Measurements from ENCODE around the gene PDE4D. TPM values are rescaled to one million over a fixed set of nuclear protein-coding genes. Genes with fewer than 3 reads are reported as not detected.

Gene PDE4D
- total RNA-seq, 1 donor from 2014 or later: 28.2 TPM

DNA sequence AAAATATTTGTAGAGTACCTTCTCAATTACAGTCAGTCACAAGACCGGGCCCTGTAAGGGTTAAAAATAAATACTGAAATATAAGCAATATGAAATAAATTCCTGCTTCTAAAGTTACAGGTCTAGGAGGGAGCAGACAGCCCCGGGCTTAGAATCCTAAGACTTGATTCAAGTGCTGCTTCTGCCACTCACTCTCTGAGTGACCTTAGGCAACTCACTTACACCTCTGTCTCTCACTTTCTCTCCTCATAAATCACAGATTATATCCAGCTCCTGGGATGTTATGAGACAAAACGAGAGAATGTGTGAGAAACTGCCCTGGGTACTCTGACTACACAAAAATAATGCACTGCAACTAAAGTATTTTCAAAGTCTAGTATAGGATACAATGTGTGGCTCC is 101.9 kb downstream of the PDE4D start:
- no peak overlapping the region for H3K4me3 Mint-ChIP-seq
- intact Hi-C loops (cut with micrococcal nuclease): loop anchor here (2.0 kb wide), 2 partner anchors 229 to 665 kb away; no protein-coding TSS in a partner anchor
- ChIA-PET CTCF (interaction anchor here (0.7 kb wide), 1 partner anchor 9 kb away, joined by 3 read pairs; no protein-coding TSS in a partner anchor), POLR2A (interaction anchor here (0.9 to 2.4 kb wide), 4 partner anchors 23 to 411 kb away, joined by 3 to 9 read pairs (median 6); no protein-coding TSS in a partner anchor)
- no peaks in the 10 kb centered on the region for H3K36me3 Mint-ChIP-seq (ENCODE audit: low read depth)
- no peaks in the 10 kb centered on the region for H3K9me3 Mint-ChIP-seq
- no peak for DNase-seq
- peak overlapping the region; percentile 96 for H3K27ac Mint-ChIP-seq
- H3K4me1 Mint-ChIP-seq: peaks cover 63% of the 10 kb centered on the region
- ATAC-seq (ENCODE audit: low read depth): no peak
- no peaks in the 10 kb centered on the region for H3K27me3 Mint-ChIP-seq
- TF ChIP-seq, protein P1, sequence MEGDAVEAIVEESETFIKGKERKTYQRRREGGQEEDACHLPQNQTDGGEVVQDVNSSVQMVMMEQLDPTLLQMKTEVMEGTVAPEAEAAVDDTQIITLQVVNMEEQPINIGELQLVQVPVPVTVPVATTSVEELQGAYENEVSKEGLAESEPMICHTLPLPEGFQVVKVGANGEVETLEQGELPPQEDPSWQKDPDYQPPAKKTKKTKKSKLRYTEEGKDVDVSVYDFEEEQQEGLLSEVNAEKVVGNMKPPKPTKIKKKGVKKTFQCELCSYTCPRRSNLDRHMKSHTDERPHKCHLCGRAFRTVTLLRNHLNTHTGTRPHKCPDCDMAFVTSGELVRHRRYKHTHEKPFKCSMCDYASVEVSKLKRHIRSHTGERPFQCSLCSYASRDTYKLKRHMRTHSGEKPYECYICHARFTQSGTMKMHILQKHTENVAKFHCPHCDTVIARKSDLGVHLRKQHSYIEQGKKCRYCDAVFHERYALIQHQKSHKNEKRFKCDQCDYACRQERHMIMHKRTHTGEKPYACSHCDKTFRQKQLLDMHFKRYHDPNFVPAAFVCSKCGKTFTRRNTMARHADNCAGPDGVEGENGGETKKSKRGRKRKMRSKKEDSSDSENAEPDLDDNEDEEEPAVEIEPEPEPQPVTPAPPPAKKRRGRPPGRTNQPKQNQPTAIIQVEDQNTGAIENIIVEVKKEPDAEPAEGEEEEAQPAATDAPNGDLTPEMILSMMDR (IDR thresholded peaks at IDR 0.05): no peak

DNA sequence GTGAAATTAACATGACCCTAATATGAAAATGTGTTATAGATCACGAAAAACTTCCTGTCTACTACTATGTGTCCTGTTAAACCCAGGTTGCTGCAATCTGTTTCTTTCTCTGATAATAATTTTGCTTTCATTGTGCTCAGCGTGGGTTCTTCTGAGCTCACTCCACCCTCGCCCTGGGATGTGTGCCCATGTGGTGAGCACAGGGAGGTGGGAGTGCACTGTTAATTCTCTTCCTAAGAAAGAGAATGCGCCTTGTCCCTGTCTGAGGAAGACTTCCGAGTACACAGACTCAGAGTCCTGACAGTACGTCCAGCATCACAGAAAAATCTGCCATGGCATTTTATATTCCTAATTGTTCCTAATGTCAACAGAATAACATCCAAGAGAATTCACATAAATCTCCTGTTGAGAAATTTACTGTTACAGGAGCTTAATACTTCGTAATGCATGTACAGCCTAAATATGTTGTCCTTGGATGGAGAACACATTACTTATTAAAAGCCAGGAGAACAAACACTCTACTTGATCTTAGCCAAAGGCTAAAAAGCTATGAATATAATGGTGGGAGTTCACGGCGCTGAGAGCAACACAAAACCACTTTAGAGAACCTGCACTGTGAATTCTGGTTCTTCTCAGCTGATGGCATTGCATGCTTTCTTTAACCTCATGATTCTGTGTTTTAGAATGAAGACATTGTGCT is 102.6 kb downstream of the PDE4D start:
- ChIA-PET POLR2A (interaction anchor here (0.7 to 2.4 kb wide), 8 partner anchors 9 to 454 kb away, joined by 3 to 12 read pairs (median 8); no protein-coding TSS in a partner anchor), CTCF (interaction anchor here (0.7 to 1.1 kb wide), 2 partner anchors 9 to 10 kb away, joined by 3 to 4 read pairs; no protein-coding TSS in a partner anchor)
- Mint-ChIP-seq H3K4me1 (peaks cover 67% of the 10 kb centered on the region), H3K27ac (peak overlapping the region; percentile 96), H3K9me3 (no peaks in the 10 kb centered on the region), H3K36me3 (ENCODE audit: low read depth) (no peaks in the 10 kb centered on the region), H3K4me3 (peak overlapping the region; percentile 74), H3K27me3 (no peaks in the 10 kb centered on the region)
- TF ChIP-seq, protein P1 (IDR thresholded peaks at IDR 0.05): no peak
- peak; percentile 30 for ATAC-seq (ENCODE audit: low read depth)
- intact Hi-C loops (cut with micrococcal nuclease): loop anchor here (1.0 to 2.0 kb wide), 4 partner anchors 8 to 664 kb away; no protein-coding TSS in a partner anchor
- no peak for DNase-seq

DNA sequence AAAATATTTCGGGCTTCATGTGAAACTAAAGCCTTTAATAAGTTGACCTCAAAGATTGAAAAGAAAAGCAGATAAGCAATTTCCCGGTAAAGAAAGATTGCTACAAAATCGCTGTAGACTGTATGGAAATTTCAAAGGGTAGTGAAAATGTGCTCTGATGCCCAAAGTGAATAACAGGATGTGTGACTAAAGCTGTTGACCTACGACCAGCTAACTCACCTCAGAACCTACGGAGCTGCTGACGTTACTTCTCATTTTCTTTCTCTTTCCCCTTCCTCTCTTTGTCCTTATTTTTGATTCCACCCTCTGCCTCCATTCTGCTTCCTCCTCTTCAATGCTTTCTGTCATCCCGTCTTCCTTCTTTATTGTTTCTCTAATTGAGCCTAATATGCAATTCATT is 103.2 kb downstream of the PDE4D start:
- DNase-seq (no peak), ATAC-seq (ENCODE audit: low read depth) (peak; percentile 90)
- peaks cover 65% of the 10 kb centered on the region for H3K4me1 Mint-ChIP-seq
- peak overlapping the region; percentile 96 for H3K27ac Mint-ChIP-seq
- no peaks in the 10 kb centered on the region for H3K9me3 Mint-ChIP-seq
- TF ChIP-seq, protein P1 (IDR thresholded peaks at IDR 0.05): no peak
- intact Hi-C loops (cut with micrococcal nuclease): loop anchor here (1.0 to 2.0 kb wide), 4 partner anchors 9 to 664 kb away; no protein-coding TSS in a partner anchor
- ChIA-PET CTCF (interaction anchor here (0.7 to 1.1 kb wide), 2 partner anchors 10 to 284 kb away, joined by 3 to 4 read pairs; no protein-coding TSS in a partner anchor), POLR2A (interaction anchor here (0.7 to 2.4 kb wide), 6 partner anchors 10 to 453 kb away, joined by 4 to 12 read pairs (median 8); no protein-coding TSS in a partner anchor)
- peak overlapping the region; percentile 74 for H3K4me3 Mint-ChIP-seq
- H3K36me3 Mint-ChIP-seq (ENCODE audit: low read depth): no peaks in the 10 kb centered on the region
- no peaks in the 10 kb centered on the region for H3K27me3 Mint-ChIP-seq

DNA sequence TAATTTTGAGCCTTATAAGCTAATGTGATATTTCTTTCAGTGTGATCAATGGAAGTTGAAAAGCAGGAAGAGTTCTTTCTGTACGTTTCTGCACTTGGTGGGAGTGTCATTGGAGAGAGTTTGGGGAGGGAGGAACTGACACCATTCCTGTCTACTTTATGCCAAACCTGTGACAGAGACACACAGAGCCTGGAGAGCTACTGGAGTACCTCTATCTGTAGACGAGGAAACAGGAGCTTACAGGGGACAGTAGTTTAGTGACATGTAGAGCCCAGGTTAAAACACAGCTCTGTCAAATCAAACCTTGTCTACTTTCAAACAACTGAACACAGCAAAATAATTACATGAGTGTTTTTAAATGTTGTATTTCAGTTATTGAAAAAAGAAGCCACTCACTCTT is 103.6 kb downstream of the PDE4D start:
- POLR2A ChIA-PET: interaction anchor here (0.7 to 2.4 kb wide), 5 partner anchors 10 to 279 kb away, joined by 4 to 12 read pairs (median 9); no protein-coding TSS in a partner anchor
- H3K9me3 Mint-ChIP-seq: no peaks in the 10 kb centered on the region
- intact Hi-C loops (cut with micrococcal nuclease): loop anchor here (1.0 to 2.0 kb wide), 4 partner anchors 9 to 663 kb away; no protein-coding TSS in a partner anchor

More for the DNA sequence above, 103.6 kb downstream of the PDE4D start:
- H3K27ac Mint-ChIP-seq: peak overlapping the region; percentile 96
- CTCF ChIA-PET: interaction anchor here (0.7 to 1.1 kb wide), 2 partner anchors 10 to 284 kb away, joined by 3 to 4 read pairs; no protein-coding TSS in a partner anchor
- no peaks in the 10 kb centered on the region for H3K27me3 Mint-ChIP-seq
- no peak for DNase-seq
- H3K36me3 Mint-ChIP-seq (ENCODE audit: low read depth): no peaks in the 10 kb centered on the region
- peak; percentile 45 for ATAC-seq (ENCODE audit: low read depth)
- peaks cover 62% of the 10 kb centered on the region for H3K4me1 Mint-ChIP-seq
- H3K4me3 Mint-ChIP-seq: peak overlapping the region; percentile 74
- TF ChIP-seq, protein P1 (IDR thresholded peaks at IDR 0.05): no peak
